ENCODE data around the gene SIPA1. TPM values are rescaled to one million over a fixed set of nuclear protein-coding genes. Genes with fewer than 3 reads are reported as not detected.

SIPA1 gene
- total and polyA plus RNA-seq, 9 of the 15 experiments (the other 6 are each of a cell fraction or from before 2014, with no cell fraction given): 0.25 to 85.8 (median 16.8) TPM

GRCh38 chr11:65593518-65594414 lies 44.1 kb upstream of the SIPA1 start (continued):
- no peak for TF ChIP-seq RBM17 (IDR thresholded peaks at IDR 0.05; ENCODE audit: borderline replicate concordance, low read depth, low read length)
- no peak for TF ChIP-seq BRCA1 (IDR thresholded peaks at IDR 0.05)
- no peak for TF ChIP-seq BRCA1 (CRISPR knock-in tag; IDR thresholded peaks at IDR 0.05)
- no peak for TF ChIP-seq CREBBP (IDR thresholded peaks at IDR 0.05; ENCODE audit: low read depth, low read length)
- no peak for TF ChIP-seq HMGN3 (IDR thresholded peaks at IDR 0.05; ENCODE audit: borderline replicate concordance, extremely low read depth, insufficient read length, low read depth, low read length)
- TF ChIP-seq MYNN (IDR thresholded peaks at IDR 0.05): peak; percentile 45; the same call in 1 of the 2 replicates
- no peak for TF ChIP-seq MYNN (CRISPR knock-in tag; IDR thresholded peaks at IDR 0.05)
- no peak for TF ChIP-seq CBX3 (IDR thresholded peaks at IDR 0.05; ENCODE audit: borderline replicate concordance in 1 of 2, low read length in 2 of 2)
- TF ChIP-seq HMG20B (CRISPR knock-in tag; IDR thresholded peaks at IDR 0.05): no peak
- TF ChIP-seq ETS2 (tag; IDR thresholded peaks at IDR 0.05; ENCODE audit: borderline replicate concordance, poor library complexity, severe bottlenecking): no peak
- TF ChIP-seq ZNF589 (CRISPR knock-in tag; IDR thresholded peaks at IDR 0.05; ENCODE audit: low read depth): no peak
- TF ChIP-seq DIDO1 (tag; IDR thresholded peaks at IDR 0.05; ENCODE audit: low read depth): no peak
- peak; percentile 81 for TF ChIP-seq CTCFL (IDR thresholded peaks at IDR 0.05; ENCODE audit: borderline replicate concordance, insufficient read depth, low read depth, low read length, poor library complexity, severe bottlenecking)
- no peak for TF ChIP-seq TRIM28 (IDR thresholded peaks at IDR 0.05)
- no peak for TF ChIP-seq ZNF75A (CRISPR knock-in tag; IDR thresholded peaks at IDR 0.05)
- TF ChIP-seq PTRF (tag; IDR thresholded peaks at IDR 0.05): no peak
- TF ChIP-seq FOXP1 (CRISPR knock-in tag; IDR thresholded peaks at IDR 0.05): no peak
- TF ChIP-seq ZNF668 (CRISPR knock-in tag; IDR thresholded peaks at IDR 0.05): no peak
- no peak for TF ChIP-seq ZNF449 (CRISPR knock-in tag; IDR thresholded peaks at IDR 0.05)
